ENCODE results near the gene ZNF839.

Gene ZNF839

DNA sequence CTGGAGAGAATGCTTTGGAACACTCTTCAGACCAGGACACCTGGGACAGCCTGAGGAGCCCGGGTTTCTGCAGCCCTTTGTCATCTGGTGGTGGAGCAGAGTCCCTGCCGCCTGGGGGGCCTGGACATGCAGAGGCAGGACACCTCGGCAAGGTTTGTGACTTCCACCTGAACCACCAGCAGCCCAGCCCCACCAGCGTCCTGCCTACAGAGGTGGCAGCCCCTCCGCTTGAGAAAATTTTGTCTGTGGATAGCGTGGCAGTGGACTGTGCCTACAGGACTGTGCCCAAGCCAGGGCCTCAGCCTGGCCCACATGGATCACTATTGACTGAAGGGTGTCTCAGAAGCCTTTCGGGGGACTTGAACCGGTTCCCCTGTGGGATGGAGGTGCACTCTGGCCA, 22.0 kb downstream of the ZNF839 start:
- Histone ChIP-seq H3K27me3 (ENCODE audit: control insufficient read depth in 3 of 3, insufficient read depth in 3 of 3, low read depth in 1 of 3, low read length in 3 of 3) (no peaks in the 10 kb centered on the region), H3K4me3 (ENCODE audit: low read length in 2 of 2) (no peak overlapping the region), H3K27ac (replicated peaks; ENCODE audit: low read length) (no peak overlapping the region), H4K91ac (ENCODE audit: low read depth, low read length, poor library complexity) (no peak overlapping the region), H2BK15ac (ENCODE audit: low read length) (no peak overlapping the region), H3K4me2 (ENCODE audit: insufficient read depth, low read length, poor library complexity, severe bottlenecking) (no peak overlapping the region), H3K18ac (ENCODE audit: low read length) (no peak overlapping the region), H3K36me3 (replicated peaks in 1 of 2; ENCODE audit: control insufficient read depth in 2 of 2, insufficient read depth in 2 of 2, low read length in 2 of 2) (peaks cover 35 to 82% of the 10 kb centered on the region in 2 donors), H3K79me1 (ENCODE audit: low read depth, low read length) (no peaks in the 10 kb centered on the region), H3K14ac (ENCODE audit: low read length) (no peak overlapping the region), H3K4ac (ENCODE audit: low read length) (no peak overlapping the region), H3K9ac (ENCODE audit: low read depth, low read length, poor library complexity) (no peak overlapping the region), H2BK120ac (ENCODE audit: low read depth, low read length) (no peak overlapping the region), H3K9me3 (replicated peaks in 1 of 2; ENCODE audit: control insufficient read depth in 2 of 2, insufficient read depth in 1 of 2, low read depth in 1 of 2, low read length in 2 of 2) (no peaks in the 10 kb centered on the region), H3K23ac (ENCODE audit: low read depth, low read length, poor library complexity) (no peak overlapping the region), H2BK12ac (ENCODE audit: low read length) (no peak overlapping the region), H2AFZ (ENCODE audit: low read length) (no peak overlapping the region), H2BK5ac (ENCODE audit: low read length) (peak overlapping the region; percentile 53), H4K8ac (ENCODE audit: low read depth, low read length) (no peak overlapping the region), H3K4me1 (ENCODE audit: control insufficient read depth in 2 of 2, insufficient read depth in 1 of 2, low read depth in 1 of 2, low read length in 2 of 2) (no peaks in the 10 kb centered on the region), H2AK5ac (ENCODE audit: low read depth, low read length) (no peak overlapping the region)
- WGBS, 2 donors (ENCODE audit: extremely low coverage in 2 of 2, insufficient read length in 2 of 2, insufficient replicate concordance in 1 of 2) = no CpG with 5 or more reads among the region's 8 CpGs
- DNase-seq (ENCODE audit: low spot score) = no peak

DNA sequence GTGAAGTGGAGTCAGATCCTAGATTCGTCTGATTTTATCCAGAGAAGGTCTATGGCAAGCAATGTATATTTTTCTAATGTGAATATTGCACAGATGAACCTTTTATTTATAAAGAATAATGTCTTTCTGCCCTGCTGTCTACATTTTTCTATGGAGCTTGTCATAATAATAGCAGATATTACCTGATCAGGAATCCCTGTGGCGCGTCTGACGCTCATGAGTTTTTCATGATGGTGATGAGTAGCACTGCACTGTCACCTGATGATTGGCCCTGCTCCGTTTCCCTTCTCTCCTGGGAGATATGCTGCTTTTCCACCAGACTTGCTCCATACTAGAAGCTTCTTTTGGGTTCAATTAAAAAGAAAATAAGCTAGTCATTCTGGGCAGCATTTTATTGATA, 22.7 kb downstream of the ZNF839 start:
- no peak overlapping the region for H3K23ac ChIP-seq (ENCODE audit: low read depth, low read length, poor library complexity)
- H4K8ac ChIP-seq (ENCODE audit: low read depth, low read length) = no peak overlapping the region
- H2BK5ac ChIP-seq (ENCODE audit: low read length) = no peak overlapping the region
- H3K4me1 ChIP-seq (ENCODE audit: control insufficient read depth in 2 of 2, insufficient read depth in 1 of 2, low read depth in 1 of 2, low read length in 2 of 2) = no peaks in the 10 kb centered on the region
- H3K18ac ChIP-seq (ENCODE audit: low read length) = no peak overlapping the region
- H3K14ac ChIP-seq (ENCODE audit: low read length) = no peak overlapping the region
- H3K4me3 ChIP-seq (ENCODE audit: low read length in 2 of 2) = no peak overlapping the region
- H3K27me3 ChIP-seq (ENCODE audit: control insufficient read depth in 3 of 3, insufficient read depth in 3 of 3, low read depth in 1 of 3, low read length in 3 of 3) = no peaks in the 10 kb centered on the region
- no CpG with 5 or more reads among the region's 5 CpGs for WGBS, 2 donors (ENCODE audit: extremely low coverage in 2 of 2, insufficient read length in 2 of 2, insufficient replicate concordance in 1 of 2)
- H3K9me3 ChIP-seq (replicated peaks in 1 of 2; ENCODE audit: control insufficient read depth in 2 of 2, insufficient read depth in 1 of 2, low read depth in 1 of 2, low read length in 2 of 2) = no peaks in the 10 kb centered on the region
- no peak for DNase-seq (ENCODE audit: low spot score)
- H3K27ac ChIP-seq (replicated peaks; ENCODE audit: low read length) = no peak overlapping the region
- H2AK5ac ChIP-seq (ENCODE audit: low read depth, low read length) = no peak overlapping the region
- H3K36me3 ChIP-seq (replicated peaks in 1 of 2; ENCODE audit: control insufficient read depth in 2 of 2, insufficient read depth in 2 of 2, low read length in 2 of 2) = peaks cover 35 to 82% of the 10 kb centered on the region in 2 donors
- no peak overlapping the region for H2AFZ ChIP-seq (ENCODE audit: low read length)
- no peak overlapping the region for H2BK120ac ChIP-seq (ENCODE audit: low read depth, low read length)
- H4K91ac ChIP-seq (ENCODE audit: low read depth, low read length, poor library complexity) = no peak overlapping the region
- H3K4me2 ChIP-seq (ENCODE audit: insufficient read depth, low read length, poor library complexity, severe bottlenecking) = no peak overlapping the region
- H3K79me1 ChIP-seq (ENCODE audit: low read depth, low read length) = no peaks in the 10 kb centered on the region
- H3K9ac ChIP-seq (ENCODE audit: low read depth, low read length, poor library complexity) = no peak overlapping the region
- no peak overlapping the region for H2BK15ac ChIP-seq (ENCODE audit: low read length)
- no peak overlapping the region for H2BK12ac ChIP-seq (ENCODE audit: low read length)
- no peak overlapping the region for H3K4ac ChIP-seq (ENCODE audit: low read length)

DNA sequence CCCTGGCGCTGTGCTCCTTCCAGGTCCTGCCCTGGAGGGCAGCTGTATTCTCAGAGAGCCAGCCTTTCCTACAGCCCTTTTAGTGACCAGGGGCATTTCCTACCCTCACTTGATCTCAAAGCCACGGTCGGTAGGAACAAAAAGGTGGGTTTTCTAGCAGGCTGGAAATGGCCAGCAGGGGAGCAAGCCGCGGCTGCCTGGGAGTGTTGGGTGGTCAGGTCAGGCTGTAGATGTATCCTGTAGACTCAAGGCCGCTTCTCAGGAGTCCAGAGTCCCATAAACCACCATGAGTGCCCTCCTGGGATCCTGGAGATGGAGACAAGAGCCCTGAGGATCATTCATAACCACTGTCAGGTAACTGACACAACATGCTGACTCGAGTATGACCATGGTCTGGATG, 24.5 kb downstream of the ZNF839 start:
- Histone ChIP-seq H3K27ac (replicated peaks; ENCODE audit: low read length) (no peak overlapping the region), H3K9ac (ENCODE audit: low read depth, low read length, poor library complexity) (no peak overlapping the region), H3K9me3 (replicated peaks in 1 of 2; ENCODE audit: control insufficient read depth in 2 of 2, insufficient read depth in 1 of 2, low read depth in 1 of 2, low read length in 2 of 2) (no peaks in the 10 kb centered on the region), H3K4me2 (ENCODE audit: insufficient read depth, low read length, poor library complexity, severe bottlenecking) (no peak overlapping the region), H2AFZ (ENCODE audit: low read length) (no peak overlapping the region), H2BK120ac (ENCODE audit: low read depth, low read length) (no peak overlapping the region), H3K18ac (ENCODE audit: low read length) (no peak overlapping the region), H4K8ac (ENCODE audit: low read depth, low read length) (no peak overlapping the region), H3K14ac (ENCODE audit: low read length) (no peak overlapping the region), H2BK15ac (ENCODE audit: low read length) (no peak overlapping the region), H4K91ac (ENCODE audit: low read depth, low read length, poor library complexity) (no peak overlapping the region), H3K4me3 (ENCODE audit: low read length in 2 of 2) (no peak overlapping the region), H3K4me1 (ENCODE audit: control insufficient read depth in 2 of 2, insufficient read depth in 1 of 2, low read depth in 1 of 2, low read length in 2 of 2) (no peaks in the 10 kb centered on the region), H2BK5ac (ENCODE audit: low read length) (no peak overlapping the region), H3K23ac (ENCODE audit: low read depth, low read length, poor library complexity) (no peak overlapping the region), H3K79me1 (ENCODE audit: low read depth, low read length) (no peaks in the 10 kb centered on the region), H2BK12ac (ENCODE audit: low read length) (no peak overlapping the region), H3K36me3 (replicated peaks in 1 of 2; ENCODE audit: control insufficient read depth in 2 of 2, insufficient read depth in 2 of 2, low read length in 2 of 2) (peaks cover 30 to 82% of the 10 kb centered on the region in 2 donors), H3K4ac (ENCODE audit: low read length) (no peak overlapping the region), H3K27me3 (ENCODE audit: control insufficient read depth in 3 of 3, insufficient read depth in 3 of 3, low read depth in 1 of 3, low read length in 3 of 3) (no peaks in the 10 kb centered on the region), H2AK5ac (ENCODE audit: low read depth, low read length) (no peak overlapping the region)
- DNase-seq (ENCODE audit: low spot score) = no peak
- no CpG with 5 or more reads among the region's 7 CpGs for WGBS, 2 donors (ENCODE audit: extremely low coverage in 2 of 2, insufficient read length in 2 of 2, insufficient replicate concordance in 1 of 2)

DNA sequence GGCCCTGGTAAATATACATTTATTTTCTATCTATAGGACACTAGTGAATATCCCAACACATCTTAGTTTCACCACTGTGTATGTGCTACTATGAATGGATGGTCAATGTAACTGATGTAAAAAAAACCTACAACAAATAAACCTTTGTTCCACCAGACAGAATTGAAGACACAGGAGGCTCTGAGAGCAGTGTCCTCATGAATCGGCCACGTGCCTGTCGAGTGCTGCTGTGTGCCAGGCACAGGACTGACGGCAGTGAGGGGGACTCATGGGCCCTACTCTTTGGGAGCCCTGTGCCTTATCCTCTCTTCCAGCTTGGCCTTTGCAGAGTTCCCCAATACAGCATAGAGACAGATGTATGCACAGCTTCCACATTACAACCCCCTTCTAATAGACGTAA, 24.9 kb downstream of the ZNF839 start:
- Histone ChIP-seq H3K27me3 (ENCODE audit: control insufficient read depth in 3 of 3, insufficient read depth in 3 of 3, low read depth in 1 of 3, low read length in 3 of 3) (no peaks in the 10 kb centered on the region), H4K8ac (ENCODE audit: low read depth, low read length) (no peak overlapping the region), H3K9me3 (replicated peaks in 1 of 2; ENCODE audit: control insufficient read depth in 2 of 2, insufficient read depth in 1 of 2, low read depth in 1 of 2, low read length in 2 of 2) (no peaks in the 10 kb centered on the region), H3K4me3 (ENCODE audit: low read length in 2 of 2) (no peak overlapping the region), H4K91ac (ENCODE audit: low read depth, low read length, poor library complexity) (no peak overlapping the region), H2AK5ac (ENCODE audit: low read depth, low read length) (no peak overlapping the region), H3K23ac (ENCODE audit: low read depth, low read length, poor library complexity) (no peak overlapping the region), H3K27ac (replicated peaks; ENCODE audit: low read length) (no peak overlapping the region), H2AFZ (ENCODE audit: low read length) (no peak overlapping the region), H2BK5ac (ENCODE audit: low read length) (no peak overlapping the region), H3K9ac (ENCODE audit: low read depth, low read length, poor library complexity) (no peak overlapping the region), H3K36me3 (replicated peaks in 1 of 2; ENCODE audit: control insufficient read depth in 2 of 2, insufficient read depth in 2 of 2, low read length in 2 of 2) (peaks cover 28 to 82% of the 10 kb centered on the region in 2 donors), H3K14ac (ENCODE audit: low read length) (no peak overlapping the region), H2BK120ac (ENCODE audit: low read depth, low read length) (no peak overlapping the region), H3K4ac (ENCODE audit: low read length) (no peak overlapping the region), H3K79me1 (ENCODE audit: low read depth, low read length) (no peaks in the 10 kb centered on the region), H2BK12ac (ENCODE audit: low read length) (no peak overlapping the region), H2BK15ac (ENCODE audit: low read length) (no peak overlapping the region), H3K18ac (ENCODE audit: low read length) (no peak overlapping the region), H3K4me1 (ENCODE audit: control insufficient read depth in 2 of 2, insufficient read depth in 1 of 2, low read depth in 1 of 2, low read length in 2 of 2) (no peaks in the 10 kb centered on the region), H3K4me2 (ENCODE audit: insufficient read depth, low read length, poor library complexity, severe bottlenecking) (no peak overlapping the region)
- no CpG with 5 or more reads among the region's 5 CpGs for WGBS, 2 donors (ENCODE audit: extremely low coverage in 2 of 2, insufficient read length in 2 of 2, insufficient replicate concordance in 1 of 2)
- no peak for DNase-seq (ENCODE audit: low spot score)

Data from neuronal stem cell (in vitro differentiated cells).